Measurements from ENCODE around the gene FSTL4.

FSTL4 gene

DNA sequence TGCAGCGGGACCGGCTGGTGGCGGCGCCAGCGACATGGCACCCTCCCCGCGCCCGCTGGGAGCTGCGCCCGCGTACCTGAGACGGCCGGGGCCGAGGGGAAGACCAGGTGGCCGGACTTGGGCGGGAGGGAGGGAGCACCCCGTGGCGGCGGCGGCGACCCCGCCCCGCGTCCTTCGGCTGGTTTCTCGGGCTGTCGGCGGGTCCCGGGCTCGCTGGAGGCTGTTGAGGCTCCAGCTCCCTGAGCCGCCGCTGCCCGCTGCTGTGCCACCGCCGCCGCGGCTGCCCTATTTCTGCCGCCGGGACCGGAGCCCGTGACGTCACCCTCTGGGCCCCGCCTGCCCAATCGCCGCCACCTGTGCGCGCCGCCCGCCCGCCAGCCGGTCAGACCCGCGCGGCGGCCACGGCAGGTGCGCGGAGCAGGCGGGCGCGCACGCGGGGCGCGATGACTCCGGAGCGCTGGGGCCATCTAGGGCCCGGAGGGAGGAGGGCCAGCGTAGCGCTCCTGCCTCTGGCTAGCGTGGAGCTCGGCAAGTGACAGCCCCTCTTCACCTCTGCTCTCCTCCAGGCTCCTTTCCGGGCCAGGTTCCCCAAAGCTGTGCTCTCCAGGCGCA, at the start of gene FSTL4:
Gene FSTL4 (minus strand): TSS at position 293 of the 612 bp plus-strand sequence.
- peak; percentile 52 for DNase-seq

DNA sequence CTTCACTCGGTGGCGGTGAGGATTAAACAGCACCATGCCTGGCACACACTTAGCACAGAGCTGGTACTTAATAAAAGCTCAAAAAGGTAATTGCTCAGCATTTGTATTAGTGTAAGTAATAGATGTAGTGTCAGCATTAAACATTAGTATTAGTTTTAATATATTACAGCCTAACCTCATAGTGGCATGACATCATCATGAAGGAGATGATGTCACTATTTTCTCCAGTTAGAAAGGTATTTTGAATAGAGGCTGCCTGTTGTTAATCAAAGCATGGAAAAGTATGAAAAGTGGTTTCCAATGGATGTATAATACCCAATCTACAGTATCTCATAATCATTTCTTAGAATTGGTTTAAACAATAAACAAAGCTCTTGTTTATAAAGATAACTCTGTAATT, 49.0 kb upstream of the FSTL4 start:
- no peak for DNase-seq

DNA sequence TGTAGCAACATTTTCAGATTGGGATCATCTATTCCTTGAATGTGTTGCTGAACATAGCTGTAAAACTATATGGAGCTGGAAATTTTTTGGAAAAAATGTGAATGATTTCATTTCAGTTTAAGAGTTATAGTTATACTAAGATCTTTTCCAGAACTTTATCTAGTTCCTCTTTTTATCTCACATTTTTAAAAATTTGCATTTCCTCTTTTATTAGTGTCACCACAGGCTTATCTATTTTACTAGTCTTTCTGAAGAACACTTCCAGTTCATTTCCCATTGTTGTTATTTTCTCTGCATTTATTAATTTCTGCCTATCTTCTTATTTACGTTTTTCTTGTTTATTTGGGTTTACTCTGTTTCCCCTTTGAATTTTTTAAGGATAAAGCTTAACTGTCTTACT, 46.0 kb upstream of the FSTL4 start:
- DNase-seq = no peak

- DNase-seq = no peak
Measured at GRCh38 chr5:133657036-133657435, 44.7 kb upstream of the FSTL4 start.

GRCh38 chr5:133655966-133656365, 43.6 kb upstream of the FSTL4 start:
- DNase-seq = no peak

DNA sequence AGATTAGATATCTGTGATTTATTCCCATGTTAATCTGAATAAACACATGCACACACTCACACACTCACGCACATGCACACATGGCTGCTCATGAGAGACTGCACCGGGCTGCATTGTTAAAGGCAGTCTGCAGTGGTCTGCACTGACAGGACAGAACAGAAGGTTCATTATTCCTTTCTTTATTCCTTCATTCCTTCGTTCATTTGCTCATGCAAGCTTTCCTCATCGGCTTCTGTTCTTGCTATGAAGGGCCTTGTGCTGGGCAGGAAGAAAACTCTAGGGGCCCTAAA, 41.4 kb upstream of the FSTL4 start:
- no peak for DNase-seq

GRCh38 chr5:133652951-133653759, 40.8 kb upstream of the FSTL4 start:
- no peak for DNase-seq

DNA sequence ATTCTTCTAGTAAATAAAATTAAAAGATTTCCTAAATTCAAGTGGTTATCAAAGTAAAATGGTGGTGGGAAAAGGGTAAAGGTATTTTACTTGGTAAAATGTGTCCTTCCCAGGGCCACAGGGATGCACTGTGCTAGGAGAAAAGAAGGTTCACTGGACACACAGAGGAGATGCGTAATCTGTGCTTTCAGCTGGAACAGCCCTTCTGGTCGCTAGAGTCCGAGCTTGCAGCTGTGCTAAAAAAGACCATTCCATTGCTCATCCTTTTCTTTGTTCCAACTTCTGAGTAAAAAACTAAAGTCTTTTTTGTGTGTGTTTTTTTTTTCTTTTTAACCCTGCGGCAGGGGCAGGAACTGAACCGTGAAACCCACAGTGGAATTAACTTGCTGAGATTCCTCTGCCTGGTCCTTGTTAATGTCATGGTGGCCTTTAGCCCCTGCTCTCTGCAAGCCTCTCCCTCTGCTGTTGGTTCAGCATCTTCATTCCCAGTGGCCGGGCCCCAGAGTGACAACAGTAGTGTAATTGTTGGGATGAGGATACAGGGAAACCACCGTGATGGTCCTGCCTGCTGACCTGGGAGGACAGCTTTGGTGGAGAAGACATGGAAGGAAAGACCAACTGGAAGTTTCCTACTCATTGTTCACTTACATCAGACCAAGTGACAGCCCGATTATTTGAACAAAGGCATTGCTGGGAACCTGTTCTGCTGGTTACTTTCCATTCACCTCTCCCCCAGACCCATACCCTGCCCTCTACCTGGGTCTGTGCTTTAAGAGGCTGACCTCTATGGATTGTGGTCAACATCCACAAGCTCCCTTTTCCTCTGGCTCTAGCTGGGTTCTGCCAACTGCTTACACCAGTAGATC, 31.9 kb upstream of the FSTL4 start:
- no peak for DNase-seq

GRCh38 chr5:133643365-133643764, 31.0 kb upstream of the FSTL4 start:
- DNase-seq = no peak

DNA sequence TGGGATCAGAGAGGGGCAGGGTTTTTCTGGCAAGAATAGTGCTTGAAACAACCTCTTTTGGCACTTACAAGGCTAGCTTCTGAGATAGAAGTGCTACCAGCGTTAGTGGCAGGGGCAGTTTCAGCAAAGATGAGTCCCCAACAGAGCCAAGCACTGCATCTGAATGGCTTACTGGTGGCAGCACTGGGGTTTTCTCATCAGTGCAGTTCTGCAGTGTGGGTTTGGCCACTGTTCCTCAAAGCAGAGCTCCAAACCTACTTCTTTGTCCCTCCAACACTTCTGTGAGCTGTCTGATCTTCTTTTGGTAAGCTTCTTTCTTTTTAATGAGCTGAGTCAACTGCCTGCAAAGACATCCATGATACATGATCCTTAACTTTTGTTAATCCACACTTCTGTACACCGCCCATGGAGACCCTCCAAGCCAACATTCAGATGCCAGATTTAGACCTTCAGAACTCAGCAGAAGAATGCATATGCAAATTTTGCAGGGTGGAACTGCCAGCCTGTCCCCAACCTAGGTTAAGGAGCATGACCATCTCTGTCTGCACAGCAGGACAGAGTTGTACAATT, 29.9 kb upstream of the FSTL4 start:
- DNase-seq = no peak

DNA sequence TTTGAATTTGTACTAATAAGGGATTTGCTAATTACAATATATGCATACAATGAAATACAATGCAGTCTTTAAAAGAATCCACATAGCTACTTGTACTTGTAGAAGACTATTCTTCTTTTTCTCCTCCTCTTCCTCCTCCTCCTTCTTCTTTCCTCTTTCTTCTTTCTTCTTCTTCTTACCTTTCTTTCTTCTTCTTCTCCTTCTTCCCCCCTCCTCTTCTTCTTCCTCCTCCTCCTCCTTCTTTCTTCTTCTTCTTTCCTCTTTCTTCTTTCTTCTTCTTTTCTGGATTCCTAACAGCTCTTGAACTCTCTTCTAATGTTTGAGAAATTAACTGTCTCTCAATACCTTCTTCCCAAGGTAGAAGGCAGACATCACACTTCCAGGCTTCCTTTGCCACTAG, 29.3 kb upstream of the FSTL4 start:
- DNase-seq = no peak

DNA sequence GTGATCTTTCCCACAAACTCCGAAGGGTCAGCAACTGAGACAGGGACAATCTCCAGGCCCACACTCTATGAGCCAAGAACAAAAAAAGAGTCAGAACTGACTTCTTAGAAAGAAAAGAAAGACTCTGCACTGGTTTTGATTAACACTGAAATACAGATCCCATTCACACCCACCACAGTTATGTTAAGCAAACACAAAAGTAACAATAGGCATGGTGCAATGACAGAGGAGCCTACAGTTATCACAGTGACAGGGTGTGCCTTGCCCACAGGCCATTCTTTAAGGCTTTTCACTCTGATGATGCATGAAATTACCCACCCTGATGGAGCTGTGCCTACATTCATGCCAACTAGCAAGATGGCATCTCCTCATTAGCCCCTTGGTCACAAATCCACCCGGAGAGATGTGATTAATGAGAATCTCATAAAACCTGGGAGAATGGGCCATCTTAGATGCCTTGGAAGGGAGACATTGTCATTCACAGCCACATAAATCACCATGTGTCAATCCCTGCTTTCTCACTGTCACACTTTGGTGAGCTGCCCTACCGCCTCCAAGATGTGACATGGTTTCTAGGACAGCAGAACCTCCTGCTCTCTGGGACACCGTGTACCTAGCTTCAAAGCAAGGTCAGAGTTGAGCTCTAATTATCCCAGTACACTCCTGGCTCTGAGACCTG, 27.6 kb upstream of the FSTL4 start:
- no peak for DNase-seq

- no peak for DNase-seq
Measured at GRCh38 chr5:133638436-133638835, 26.1 kb upstream of the FSTL4 start.

- no peak for DNase-seq
Measured at GRCh38 chr5:133637206-133637605, 24.9 kb upstream of the FSTL4 start.

DNA sequence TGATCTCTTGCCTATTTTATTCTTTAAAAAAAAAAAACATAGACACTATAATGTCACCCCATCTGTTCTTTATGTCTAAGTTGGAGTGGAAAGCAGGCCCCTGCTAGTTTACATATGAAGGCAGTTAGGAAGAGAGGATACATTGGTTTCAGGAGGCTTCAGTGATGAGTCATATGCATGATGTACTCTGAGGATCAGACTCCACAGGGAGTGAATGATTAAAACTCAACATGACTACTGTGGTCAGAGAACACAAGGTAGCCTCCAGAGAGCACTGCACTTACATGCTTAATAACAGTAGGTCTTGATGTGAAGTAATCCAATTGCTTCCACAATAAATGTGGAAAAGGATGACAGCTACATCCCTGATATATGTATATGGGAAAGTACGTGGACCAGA, 22.7 kb upstream of the FSTL4 start:
- no peak for DNase-seq

DNA sequence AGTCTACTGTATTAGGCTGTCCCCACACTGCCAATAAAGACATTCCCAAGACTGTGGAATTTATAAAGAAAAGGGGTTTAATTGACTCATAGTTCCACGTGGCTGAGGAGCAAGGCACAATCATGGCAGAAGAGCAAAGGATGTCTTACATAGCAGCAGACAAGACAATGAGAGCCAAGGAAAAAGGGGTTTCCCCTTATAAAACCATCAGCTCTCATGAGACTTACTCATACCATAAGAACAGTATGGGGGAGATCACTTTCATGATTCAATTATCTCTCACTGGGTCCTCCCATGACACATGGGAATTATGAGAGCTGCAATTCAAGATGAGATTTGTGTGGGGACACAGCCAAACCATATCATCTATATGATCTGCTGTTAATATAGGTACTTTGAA, 14.8 kb upstream of the FSTL4 start:
- DNase-seq = no peak

DNA sequence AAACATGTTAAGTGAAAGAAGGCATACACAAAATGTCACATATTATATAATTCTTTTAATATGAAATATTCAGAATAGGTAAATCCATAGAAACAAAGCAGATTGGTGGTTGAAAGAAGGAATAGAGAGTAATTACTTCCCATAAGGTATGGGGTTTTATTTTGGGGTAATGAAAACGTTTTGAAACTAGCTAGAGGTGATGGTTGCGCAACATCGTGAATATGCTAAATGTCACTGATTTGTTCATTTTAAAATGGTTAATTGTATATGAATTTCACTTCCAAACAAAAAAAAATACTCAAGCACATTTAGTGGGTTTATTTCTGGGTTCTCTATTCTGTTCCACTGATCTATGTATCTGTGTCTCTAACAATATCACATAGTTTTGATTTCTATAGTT, 12.0 kb upstream of the FSTL4 start:
- DNase-seq = no peak

- no peak for DNase-seq
Measured at GRCh38 chr5:133618141-133618540, 5.8 kb upstream of the FSTL4 start.

DNA sequence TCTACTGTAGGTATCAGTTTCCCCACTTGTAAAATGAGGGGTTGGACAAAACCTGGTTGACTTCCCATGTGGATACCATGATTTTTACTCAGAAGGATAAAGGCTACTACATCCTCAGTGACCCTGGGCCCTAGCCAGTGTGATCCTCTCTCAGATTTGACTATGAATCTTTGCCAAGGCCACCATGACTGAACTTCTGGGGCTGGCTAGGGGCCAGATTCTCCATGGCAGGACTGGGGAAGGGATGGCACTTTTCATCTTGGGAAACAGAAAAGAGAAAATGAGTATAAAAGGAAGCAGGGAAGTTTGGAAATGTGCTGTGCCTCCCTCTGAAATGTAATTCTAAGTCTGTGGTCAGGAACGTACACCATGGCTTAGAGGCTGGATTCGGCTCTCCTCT, 1.4 kb upstream of the FSTL4 start:
- DNase-seq = no peak

GRCh38 chr5:133613184-133613583, 843 bp upstream of the FSTL4 start:
- no peak for DNase-seq

DNA sequence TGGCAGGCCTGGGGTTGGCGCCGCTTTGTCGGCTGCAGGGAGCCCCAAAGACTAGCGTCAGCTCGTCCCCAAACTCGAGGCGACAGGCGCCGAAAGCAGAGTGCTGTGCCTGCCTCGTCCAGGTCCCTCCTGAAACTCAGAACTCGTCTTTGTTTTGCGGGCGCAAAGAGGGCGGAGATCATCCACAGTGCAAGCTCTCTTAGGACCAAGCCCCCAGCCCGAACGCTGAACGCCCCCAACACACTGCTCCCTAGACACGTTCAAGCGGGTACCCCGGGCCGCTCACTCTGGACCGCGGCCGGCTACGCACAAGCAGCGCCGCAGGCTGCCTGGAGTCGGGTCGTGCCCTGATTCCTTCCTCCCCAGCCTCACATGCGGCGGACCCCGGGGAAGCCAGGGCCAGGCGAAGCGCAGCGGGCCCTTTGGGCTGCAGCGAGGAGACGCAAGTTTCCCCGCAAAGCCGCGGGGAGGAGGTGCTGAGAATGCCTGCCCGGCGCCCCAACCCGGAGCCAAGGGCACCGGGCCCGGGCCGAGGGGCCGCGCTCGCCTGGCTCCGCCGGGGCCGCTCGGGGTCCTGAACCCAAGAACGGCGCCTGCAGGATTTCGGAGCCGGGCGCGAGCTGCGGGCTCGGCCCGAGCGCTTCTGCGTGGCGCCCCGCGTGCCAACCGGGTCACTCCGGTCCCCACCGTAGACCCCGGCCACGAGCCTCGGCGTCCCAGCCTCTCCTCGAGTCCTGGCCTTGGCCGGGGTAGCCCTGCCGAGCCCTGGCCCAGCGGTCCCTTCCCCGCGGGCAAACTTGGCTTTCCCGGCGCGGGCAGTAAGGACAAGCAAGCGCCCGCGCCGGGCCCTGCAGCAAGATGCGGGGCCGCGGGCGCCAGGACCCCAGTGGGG, 738 bp downstream of the FSTL4 start:
- DNase-seq = no peak

All from stimulated activated CD8-positive, alpha-beta memory T cell treated with anti-CD3 and anti-CD28 coated beads, Interleukin-4, amount 100 ng/mL, for 48 hours (primary cell).